Right renal pelvis (tissue), 4 donors: ENCODE measurements around the gene DMRT3. TPM values are rescaled to one million over a fixed set of nuclear protein-coding genes. Genes with fewer than 3 reads are reported as not detected.
"Not testable (repeated sequence)": the region's sequence is repeated elsewhere in the genome, so short reads cannot be mapped to it uniquely, and the experiment has no call there.

Experiments
- DNase-seq, 4 donors: peaks; one replicate each; pipeline ENCODE4 v3.0.0-alpha.2; 2013; ENCODE audit warnings: low read depth in 4 of 4, low spot score in 3 of 4, missing footprints in 1 of 4
- polyA plus RNA-seq, 4 donors: library from polyadenylated mRNA; unstranded; fragments of 120-200 nt; gene quantifications; one replicate each; pipeline ENCODE4 v1.2.1, GENCODE V29; 2013; ENCODE audit not compliant: insufficient read length in 4 of 4

The DMRT3 gene
- polyA plus RNA-seq, 4 donors = 1.0 to 1.6 (median 1.5) TPM

DNA sequence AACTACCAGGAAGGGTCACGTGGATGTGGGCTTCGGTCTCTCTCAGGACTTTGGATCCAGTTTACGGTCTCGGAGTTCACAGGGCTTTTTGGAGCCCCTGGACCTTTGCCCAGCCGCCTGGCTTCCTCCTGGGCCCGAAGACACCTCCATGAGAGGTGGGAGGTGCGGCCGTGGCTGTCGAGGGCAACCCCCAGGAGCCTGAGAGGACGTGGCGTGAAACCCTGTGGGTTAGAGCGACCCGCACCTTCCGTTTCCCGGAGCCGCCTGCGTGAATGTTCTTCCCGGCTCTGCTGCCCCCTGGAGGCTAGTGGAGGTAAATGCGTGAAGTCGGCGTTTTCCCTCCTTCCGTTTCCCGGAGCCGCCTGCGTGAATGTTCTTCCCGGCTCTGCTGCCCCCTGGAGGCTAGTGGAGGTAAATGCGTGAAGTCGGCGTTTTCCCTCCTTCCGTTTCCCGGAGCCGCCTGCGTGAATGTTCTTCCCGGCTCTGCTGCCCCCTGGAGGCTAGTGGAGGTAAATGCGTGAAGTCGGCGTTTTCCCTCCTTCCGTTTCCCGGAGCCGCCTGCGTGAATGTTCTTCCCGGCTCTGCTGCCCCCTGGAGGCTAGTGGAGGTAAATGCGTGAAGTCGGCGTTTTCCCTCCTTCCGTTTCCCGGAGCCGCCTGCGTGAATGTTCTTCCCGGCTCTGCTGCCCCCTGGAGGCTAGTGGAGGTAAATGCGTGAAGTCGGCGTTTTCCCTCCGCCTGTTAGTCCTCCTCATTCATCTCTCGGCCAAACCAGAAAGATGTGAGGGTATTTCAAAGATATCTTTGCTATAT is 22.1 kb downstream of the DMRT3 start:
- DNase-seq = not testable (repeated sequence)

DNA sequence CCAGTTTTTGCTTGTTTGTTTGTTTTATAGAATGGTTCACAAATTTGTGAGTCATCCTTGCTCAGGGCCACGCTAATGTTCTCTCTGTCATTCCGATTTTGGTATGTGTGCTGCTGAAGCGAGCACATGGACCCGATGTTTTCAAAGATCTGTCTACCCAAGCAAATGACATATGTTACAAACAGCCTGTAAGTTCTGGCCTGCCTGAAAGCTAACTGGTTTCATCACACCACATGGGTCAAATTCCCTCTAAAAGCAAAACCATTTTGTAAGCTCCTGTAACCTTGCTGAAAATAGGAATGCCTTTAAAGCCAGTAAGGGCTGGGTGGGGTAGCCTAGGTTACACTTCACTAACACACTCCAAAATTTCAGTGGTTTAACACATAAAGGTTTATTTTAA is 25.4 kb downstream of the DMRT3 start:
- DNase-seq = no peak

DNA sequence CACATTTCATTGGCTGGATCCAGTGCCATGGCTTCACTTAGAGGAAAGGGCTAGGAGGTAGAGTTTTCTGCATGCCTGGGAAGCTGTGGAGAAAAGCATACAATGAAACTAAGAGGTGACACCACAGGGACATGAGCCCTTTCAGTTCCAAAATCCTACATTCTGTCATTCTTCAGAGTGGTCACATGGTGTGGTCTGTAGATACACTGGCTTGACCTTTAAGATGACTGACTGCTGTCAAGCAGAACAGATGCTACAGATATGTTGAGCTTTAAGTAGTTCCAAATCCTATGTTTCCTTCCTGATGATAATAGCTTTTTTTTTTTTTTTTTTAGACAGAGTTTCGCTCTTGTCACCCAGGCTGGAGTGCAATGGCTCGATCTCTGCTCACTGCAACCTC is 26.2 kb downstream of the DMRT3 start:
- DNase-seq = no peak

DNA sequence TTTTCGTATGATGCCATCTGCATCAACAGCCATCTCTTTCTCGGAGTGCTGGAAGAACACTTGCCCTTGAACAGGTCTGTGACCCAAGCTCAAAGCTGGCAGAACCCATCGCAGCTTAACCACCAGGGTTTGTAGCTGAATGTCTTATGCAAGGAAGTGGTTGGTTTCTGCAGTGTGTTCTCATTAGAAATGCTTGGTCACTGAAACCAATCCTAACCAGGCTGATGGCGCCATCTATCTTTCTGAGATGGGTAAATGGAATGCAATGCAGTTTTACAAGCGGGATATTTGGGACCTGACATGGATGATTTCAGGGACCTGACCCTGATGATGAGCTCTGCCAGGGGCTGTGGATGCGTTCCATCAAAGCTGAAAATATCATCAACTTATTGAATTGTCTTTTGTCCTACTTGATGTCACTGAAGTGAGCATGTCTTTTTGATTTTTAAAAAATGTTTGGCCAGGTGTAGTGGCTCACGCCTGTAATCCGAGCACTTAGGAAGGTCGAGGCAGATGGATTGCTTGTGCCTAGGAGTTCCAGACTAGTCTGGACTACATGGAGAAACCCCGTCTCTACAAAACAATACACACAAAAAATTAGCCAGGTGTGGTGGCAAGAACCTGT is 28.7 kb downstream of the DMRT3 start:
- peak in 2 of 4 donors; percentile 27 to 39 for DNase-seq

DNA sequence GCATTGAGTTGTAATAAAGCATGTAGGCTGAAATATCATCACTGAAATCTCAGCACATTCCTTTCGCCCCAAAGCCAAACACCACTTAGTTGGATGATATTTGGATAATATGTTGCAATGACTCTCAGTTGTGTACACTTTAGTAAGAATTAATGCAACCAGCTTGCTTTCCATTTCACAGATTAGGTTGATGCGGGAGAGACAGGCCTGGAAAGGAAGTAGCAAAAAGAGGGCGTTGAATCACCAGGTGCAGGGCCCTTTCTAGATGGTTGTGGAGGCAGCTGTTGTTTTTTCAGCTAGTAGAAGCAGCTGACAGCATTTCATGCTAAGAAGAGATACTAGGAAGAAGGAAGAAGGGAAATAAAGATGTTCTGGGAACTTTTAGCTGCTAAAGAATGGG is 30.9 kb downstream of the DMRT3 start:
- DNase-seq = no peak

DNA sequence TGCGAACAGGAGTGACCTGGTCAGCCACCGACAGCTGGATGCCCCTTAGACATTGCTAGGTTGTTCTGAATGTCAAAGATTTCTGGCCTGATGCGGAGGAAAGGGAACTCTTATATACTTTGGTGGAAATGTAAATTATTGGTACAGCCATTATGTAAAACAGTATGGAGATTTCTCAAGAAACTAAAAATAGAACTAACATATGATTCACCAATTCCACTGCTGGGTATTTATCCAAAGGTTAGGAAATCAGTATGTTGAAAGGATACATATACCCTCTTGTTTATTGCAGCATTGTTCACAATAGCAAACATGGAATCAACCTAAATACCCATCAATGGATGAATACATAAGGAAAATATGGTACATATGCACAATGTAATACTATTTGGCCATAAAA is 31.8 kb downstream of the DMRT3 start:
- no peak for DNase-seq

DNA sequence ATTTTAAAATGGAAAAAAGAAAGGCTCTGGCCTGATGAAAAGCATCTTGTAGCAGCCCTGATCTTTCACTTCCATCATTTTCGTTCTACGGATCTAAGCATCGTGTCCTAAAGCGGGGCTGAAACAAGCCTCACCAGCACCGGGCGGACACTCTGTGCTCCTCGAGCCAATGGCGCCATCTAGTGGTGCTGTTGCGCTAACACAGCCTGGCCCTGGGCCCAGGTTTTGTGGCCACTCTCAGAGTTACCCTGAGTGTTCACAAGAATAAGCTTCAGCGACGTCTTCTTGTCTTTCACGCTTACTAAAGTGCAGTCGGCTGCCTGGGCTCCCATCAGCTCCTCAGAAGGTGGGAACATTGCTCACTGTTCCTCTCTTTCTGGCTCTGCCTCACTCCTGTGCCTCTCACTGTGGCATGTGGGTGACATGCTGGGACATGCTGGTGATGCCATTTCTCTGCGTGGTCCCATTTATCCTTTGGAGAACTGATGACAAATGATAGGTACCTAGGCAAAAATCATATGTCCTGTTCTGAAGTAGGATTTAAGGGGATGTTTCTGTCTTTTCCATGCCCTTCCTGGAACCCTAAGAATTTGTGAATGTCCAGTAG is 32.7 kb downstream of the DMRT3 start:
- DNase-seq = peak in 3 of 4 donors; percentile 48 to 71 (median 65)

DNA sequence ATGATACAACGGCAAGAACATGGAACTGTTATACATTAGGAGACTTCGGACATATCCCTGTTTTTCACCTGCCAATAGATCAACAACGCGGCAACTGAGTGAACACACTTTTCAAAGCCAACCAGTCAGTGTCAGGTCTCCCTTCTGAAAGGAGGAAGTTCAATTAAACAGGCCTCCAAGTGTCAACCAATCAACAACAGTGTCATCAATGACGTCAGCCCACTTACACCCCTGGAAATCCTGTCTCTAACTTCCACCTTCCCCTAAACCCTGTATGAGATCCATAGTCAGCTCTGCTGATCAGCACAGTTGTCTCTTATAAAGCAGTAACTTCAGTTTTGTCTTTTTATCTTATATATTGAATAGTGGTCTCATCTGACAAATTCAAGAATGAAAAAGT is 36.6 kb downstream of the DMRT3 start:
- no peak for DNase-seq

DNA sequence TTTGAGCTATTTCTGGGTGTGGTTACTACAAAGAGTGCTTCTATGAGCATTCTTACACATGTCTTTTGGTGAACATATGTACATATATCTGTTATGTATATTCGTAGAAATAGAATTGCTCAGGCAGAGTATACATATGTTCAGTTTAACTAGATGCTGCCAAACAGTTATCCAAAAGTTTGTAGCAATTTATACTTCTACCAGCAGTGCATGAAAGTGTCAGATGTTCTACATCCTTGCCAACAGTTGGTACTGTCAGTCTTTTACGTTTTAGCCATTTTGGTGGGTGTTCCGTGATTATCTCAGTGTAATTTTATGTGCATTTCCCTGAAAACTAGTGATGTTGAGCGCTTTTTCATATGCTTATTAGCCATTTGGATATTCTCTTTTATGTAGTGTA is 37.8 kb downstream of the DMRT3 start:
- DNase-seq = no peak

DNA sequence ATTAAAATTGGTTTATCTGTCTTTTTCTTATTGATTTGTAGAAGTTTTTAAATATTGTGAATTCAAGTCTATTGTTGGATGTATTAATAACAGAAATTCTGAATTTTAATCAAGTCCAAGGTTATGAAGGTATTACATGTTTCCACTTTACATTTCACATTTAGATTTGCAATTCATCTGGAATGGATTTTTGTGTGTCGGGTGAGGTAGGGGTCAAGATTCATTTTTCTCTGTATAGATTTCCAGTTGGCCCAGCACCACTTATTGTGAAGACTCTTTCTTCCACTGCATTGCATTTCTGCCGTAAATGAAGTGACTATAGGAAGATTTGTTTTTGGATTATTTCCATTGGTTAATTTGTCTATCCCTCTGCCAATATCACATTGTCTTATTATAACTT is 38.2 kb downstream of the DMRT3 start:
- DNase-seq = no peak

DNA sequence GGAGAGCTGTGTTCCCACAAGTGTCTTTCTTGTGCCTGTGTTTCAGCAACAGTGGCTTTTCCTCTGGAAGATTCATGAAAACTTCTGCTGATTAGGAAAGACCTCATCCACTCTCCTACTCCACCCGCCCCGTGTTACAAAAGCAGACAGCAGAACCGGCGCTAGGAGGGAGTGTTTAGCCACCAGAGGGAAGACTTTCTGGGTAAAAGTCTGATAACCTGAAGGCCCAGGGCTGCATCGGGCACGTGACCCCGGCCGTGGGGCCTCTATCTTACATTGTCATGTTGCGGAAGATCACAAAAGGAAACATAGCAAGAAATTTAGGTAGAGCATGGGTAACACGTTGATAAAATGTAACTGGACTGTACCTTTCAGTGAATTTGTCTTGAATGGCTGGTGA is 41.7 kb downstream of the DMRT3 start:
- DNase-seq = no peak

DNA sequence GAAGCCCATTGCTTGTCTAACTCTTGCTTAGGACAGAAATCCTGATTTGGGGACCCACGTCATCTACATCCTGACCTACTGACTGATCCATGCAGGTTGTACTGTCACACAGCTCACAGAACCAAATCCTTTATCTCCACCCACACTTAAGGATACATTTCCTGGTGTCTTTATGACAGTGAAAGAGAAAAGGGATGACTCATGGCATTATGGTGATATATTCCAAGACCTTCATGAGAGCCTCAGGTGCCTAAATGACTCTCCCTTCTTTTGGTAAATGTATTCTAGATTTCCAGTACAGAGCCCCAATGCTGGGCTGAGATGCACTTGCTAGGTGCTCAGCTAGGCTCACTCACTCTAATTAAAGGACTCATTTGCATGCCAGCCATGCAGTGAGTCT is 47.7 kb downstream of the DMRT3 start:
- no peak for DNase-seq

DNA sequence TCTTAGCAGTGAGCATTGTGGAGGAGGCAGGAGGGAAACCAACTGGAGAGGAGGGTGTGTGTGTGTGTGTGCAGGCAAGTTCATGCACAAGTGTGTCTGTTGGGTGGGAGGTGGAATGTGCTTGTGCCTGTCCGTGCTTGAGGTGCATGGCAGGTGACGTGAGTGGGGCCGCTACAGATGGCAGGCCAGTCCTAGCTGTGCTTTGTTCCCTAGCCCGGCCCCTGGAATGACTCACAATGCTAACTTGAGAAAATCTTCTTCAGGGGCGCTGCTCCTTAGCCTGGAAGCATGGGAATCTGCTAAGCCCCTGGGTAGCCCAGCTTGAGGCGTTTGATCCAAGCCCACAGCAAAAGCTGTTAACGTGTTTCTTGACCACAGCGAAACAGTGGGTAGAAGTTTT is 48.7 kb downstream of the DMRT3 start:
- no peak for DNase-seq

DNA sequence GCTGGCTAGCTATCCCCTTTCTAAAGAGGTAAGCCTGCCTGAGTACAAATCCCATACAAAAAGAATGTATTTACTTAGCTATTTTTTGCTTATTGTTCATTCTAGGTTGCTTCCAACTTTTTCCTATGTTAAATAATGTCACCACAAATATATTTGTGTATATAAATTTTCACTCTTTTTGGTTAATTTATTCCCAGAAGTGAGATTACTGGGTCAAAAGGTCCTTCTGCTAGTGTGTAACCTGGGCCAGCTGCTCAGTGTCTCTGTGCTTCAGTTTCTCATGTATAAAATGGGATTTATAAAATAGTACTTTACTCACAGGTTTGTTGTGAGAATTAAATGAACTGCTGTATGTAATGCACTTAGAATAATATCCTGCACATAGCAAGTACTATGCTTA is 49.8 kb downstream of the DMRT3 start:
- DNase-seq = no peak

DNA sequence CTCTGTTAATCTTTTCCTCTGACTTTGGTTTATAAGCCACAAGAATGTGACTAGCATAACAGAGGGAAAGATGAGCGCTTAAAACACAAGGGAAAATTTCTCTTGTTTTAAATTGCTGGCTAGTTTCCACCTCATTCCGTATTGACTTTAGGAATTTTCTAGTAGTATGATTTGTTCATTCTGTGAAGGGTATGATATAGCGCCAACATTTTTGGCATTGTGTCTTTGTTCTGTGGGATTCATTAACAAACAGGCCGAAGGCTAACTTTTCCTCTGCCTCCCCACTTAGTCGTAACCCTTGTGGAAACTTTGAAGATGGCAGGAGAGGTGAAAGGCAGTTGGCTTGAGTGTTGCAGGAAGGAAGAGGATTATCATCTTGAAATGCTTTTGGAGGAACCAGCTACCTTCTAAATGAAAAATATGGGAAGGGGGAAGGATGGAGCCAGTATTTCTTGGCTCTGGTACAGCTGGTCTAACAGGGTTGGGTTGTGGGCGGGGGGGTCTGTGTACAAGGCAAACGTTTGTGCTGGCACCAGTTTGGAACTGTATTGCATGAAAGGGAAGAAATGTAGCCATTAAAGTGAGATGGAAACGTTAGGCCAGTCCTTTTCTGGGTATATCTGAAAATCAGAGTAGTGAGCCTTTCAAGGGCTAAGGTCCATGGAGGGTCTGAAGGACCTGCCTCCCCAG is 52.2 kb downstream of the DMRT3 start:
- no peak for DNase-seq

DNA sequence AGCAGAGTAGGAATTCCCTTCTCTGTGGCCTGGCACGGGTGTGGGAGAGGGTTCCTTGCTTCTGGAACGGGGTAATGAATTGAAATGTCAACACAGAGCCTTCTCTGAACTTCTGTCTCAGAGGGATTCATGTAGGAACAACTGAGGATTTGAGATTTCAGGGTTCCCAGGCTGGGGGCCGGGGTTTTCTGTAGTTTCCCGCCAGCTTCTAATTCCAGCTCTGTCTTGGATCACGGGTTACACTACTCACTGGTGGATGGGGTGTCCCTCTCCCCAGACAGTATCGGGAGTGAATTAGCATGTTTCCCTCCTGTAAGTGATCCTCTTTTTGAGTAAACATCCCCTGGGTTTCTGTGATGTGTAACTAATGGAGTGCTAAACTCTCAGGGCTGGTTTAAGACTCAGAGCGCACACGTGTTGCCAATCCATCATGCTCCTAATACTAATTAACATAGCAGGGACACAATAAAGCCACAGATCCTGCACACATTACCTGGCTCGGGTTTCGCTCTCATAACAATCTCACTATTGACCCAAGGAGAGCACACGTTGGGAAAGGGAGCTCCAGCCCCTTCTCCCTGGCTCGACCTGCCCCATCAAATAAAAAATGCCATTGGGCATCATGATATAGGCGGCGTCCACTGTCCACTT is 55.6 kb downstream of the DMRT3 start:
- peak in 1 of 4 donors; percentile 66 for DNase-seq

DNA sequence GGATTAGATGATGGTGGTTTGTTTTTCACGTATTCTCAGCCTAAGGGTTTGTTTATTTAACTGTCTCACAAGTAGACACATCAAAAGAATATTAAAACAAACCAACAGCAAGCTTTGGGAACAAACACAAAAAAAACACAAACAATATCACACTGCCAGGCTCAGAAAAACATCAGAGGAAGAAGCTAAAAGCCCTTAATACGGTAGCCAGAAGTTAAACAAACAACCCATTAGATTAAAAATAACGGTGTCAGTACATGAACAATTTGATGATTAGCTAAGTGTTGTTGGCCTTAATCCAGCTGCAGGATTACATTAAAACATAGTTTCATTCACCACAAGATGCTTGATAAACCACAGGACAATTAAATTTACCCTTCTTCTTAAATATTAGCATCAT is 57.8 kb downstream of the DMRT3 start:
- DNase-seq = no peak

DNA sequence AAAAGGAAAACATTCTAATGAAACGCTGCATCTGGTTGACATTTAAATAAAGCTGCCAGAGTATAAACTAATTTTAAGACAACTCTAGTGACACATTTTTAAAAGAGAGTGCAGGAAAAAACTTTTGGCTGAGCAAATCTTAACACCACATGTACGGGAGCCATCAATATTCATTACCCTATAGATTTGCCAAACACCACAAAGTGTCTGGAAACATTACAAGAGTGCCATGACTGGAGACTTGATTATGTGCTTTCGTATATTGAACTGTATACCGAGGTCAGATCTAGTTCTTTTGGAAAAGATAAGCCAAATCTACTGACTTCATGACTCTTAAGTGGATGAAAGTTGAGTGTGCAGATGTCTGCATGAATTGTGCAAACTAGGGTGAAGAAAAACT is 63.1 kb downstream of the DMRT3 start:
- DNase-seq = no peak
